Stimulated activated CD8-positive, alpha-beta memory T cell treated with anti-CD3 and anti-CD28 coated beads, Interleukin-12 subunit alpha, Interleukin-12 subunit beta, amount 100 ng/mL, for 24 hours (primary cell): ENCODE data around the gene FGF12.
"Not testable (repeated sequence)": the region's sequence is repeated elsewhere in the genome, so short reads cannot be mapped to it uniquely, and the experiment has no call there.

Source experiments
- DNase-seq: peaks from one replicate; pipeline ENCODE4 v3.0.0-alpha.2; 2020; ENCODE audit errors: extremely low read depth

The FGF12 gene

DNA sequence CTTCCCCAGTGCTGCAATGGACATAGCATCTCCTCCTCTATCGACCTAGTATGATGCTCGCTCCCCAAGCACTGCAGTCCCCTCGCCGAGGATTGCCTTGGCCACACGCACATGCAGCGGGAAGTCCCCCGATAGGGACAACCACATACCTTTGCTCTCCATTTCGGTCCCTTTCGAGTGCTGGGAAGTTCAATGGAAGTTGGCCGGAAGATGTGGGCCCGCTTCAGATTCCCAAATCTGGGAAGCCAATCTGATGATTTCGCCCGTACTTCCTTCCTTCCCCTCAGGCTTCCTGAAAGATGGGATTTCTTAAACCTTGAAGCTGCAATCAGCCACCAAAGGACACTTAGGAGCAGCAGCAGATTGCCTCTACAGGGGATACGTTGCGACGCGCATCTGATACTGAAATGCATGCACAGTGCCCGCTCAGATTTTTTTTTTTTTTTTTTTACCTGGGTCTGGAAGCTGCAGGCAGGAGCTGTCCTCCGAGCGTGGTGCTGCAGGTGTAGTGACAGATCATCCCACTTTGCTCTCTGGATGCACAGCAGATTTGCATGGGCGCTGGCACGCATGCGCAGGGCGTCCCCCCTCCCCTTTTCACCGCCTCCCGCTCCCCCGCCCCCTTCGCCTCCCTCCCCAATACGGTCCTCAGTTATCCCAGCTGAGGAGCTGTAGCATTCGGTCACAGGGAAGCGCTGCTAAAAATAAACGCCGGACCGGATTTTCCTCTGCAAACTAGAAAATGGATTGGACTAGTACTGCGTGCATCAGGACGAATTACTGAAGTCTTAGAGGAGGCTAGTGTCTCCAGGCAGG is at the start of gene FGF12:
Gene FGF12 (minus strand): TSS at position 510 of the 816 bp plus-strand sequence.
- no peak for DNase-seq

DNA sequence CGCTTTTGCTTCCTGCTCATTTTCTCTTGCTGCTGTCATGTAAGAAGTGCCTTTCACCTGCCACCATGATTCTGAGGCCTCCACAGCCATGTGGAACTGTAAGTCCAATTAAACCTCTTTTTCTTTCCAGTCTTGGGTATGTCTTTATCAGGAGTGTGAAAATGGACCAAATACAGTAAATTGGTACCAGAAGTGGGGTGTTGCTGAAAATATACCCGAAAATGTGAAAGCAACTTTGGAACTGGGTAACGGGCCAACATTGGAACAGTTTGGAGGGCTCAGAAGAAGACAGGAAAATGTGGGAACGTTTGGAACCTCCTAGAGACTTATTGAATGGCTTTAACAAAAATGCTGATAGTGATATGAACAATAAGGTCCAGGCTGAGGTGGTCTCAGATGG is 47.0 kb upstream of the FGF12 start:
- not testable (repeated sequence) for DNase-seq

DNA sequence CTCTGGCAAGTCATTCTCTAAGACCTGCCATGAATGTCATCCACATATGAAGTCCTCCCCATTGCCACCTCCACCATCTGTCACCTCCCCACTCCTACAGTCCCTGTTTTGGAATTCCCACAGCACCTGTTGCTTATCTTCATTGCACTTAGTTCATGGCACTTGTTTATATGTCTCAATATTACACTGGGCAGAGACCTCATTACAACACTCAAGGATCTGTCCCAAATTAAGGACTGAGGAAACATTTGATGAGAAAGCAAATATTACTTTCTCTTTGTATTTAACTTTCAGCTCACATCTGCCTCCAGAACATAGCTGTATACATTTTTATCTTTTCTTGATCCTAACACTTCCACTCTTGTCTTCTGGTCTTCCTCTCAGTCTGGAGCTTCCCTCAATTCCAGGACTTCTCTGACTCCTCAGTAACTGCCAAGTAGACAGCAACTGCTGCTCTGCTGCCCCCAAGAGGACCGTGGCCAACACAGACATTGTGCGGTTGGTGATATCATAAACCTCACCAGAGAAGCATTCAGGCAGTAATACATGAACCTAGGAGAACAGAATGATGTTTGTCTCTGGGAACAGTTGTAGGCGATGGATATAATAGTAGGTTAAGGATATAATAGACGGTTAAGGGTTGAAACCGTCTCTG is 45.0 kb upstream of the FGF12 start:
- no peak for DNase-seq

DNA sequence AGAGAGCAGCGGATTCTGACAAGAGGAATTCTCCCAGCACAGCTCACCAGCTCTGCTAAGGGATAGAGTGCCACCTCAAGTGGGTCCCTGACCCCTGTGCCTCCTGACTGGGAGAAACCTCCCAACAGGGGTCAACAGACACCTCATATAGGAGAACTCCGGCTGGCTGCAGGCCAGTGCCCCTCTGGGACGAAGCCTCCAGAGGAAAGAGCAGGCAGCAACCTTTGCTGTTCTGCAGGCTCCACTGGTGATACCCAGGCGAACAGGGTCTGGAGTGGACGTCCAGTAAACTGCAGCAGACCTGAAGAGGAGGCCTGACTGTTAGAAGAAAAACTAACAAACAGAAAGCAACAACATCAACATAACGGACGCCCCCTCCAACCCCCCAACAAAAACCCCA is 31.3 kb upstream of the FGF12 start:
- DNase-seq = no peak

DNA sequence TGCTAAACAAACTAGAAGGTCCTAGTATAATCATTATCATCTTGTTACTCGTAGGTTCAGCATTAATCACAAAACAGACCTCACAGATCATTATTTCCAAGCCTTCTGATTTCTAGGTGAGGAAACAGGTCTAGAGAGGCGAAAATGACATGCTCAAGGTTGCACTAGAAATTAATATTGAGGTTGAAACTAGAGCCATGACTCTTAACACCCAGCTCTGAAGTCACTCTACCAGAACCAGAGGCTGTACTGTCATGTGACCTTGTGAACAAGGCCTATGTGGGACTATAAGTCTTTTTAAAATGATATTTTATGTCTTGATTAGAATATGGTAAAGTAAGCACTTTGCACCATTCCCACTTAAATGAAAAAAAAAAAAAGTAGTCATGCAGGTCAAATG is 23.8 kb upstream of the FGF12 start:
- no peak for DNase-seq

DNA sequence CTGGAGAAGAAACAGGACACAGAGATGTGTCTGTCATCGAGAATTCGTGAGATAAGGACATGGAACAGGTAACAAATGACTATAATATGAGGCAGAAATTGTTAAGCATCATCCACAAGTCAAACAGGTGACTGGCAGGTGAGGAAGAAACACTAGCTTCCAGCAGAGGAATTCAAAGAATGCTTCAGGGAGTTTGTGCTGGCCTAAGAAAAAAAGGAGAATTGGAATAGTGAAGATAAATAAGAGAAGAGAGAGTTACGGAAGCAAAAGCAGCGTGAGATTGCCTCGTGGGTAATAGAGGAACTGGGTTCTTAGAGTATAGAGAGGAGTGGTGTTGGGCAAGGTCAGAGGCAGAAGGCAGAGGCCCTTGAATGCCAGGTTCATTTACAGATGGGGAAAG is 22.9 kb upstream of the FGF12 start:
- DNase-seq = no peak

DNA sequence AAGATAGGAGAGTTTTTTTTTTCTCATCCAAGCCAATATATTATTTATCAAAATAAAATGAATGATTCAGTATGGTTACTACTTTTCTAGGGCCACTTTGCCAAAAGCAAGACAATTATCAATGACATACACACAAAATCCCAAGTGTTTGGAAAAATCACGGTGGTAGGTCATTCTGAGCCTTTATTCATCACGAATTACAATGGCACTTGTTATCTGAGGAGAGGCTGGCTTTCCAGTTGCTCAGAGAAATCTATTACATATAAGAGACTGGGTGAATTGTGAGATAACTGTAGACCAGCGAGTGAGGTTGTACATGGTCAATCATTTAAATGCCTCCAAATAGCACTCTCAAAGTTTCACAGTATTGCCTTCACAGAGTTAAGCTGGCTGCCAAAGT is 20.4 kb upstream of the FGF12 start:
- no peak for DNase-seq

DNA sequence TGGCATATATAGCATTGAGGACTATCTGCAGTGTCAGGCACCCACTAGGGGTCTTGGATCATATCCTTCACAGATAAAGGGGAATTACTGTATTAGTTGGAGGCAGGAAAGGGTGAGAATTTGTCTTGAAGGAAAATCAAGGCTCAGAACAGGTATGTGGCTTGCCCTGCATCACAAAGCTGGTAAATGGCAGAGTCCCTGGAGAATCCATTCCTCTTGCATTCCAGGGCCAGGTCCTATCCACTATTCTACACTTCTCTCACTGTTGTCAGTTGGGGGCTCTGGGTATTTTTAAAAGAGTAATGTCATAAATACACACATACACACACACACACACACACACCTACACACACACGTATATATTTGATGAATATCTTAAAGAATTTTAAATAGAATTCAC is 19.8 kb upstream of the FGF12 start:
- DNase-seq = no peak

DNA sequence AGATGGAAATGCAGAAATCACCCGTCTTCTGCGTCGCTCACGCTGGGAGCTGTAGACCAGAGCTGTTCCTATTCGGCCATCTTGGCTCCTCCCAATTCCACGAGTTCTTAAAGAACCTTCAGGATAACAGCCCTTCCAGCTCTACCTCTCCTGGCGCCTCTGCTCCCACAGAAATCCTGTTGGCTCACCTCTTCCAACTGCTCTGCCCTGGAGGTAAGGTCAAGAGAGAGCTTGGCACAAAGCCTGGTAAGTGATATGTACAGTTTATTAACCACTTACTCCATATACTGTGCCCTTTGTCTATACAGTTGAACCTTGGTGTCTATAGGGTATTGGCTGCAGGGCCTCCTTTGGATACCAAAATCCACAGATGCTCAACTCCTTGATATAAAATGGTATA is 17.8 kb upstream of the FGF12 start:
- no peak for DNase-seq

DNA sequence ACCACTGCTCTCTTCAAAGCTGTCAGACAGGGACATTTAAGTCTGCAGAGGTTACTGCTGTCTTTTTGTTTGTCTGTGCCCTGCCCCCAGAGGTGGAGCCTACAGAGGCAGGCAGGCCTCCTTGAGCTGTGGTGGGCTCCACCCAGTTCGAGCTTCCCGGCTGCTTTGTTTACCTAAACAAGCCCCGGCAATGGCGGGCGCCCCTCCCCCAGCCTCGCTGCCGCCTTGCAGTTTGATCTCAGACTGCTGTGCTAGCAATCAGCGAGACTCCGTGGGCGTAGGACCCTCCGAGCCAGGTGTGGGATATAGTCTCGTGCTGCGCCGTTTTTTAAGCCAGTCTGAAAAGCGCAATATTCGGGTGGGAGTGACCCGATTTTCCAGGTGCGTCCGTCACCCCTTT is 17.3 kb upstream of the FGF12 start:
- not testable (repeated sequence) for DNase-seq

DNA sequence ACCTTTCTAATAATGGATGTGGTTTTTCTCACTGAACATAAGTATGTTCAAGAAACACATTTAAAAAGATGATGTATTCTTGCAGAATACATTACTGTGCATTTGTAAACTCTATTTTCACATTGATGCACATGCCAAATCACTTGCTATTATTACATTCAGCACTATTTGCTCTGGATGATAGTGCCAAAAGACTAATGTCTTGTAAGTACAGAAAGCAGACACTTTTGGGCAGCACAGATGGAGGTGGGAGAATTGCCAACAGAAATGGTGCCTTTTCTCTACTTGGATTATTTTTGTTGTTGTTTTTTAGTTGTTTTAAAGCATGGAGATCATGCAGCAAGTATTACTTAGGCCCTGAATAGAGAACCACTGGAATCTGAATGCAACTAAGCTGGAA is 10.2 kb upstream of the FGF12 start:
- DNase-seq = no peak

DNA sequence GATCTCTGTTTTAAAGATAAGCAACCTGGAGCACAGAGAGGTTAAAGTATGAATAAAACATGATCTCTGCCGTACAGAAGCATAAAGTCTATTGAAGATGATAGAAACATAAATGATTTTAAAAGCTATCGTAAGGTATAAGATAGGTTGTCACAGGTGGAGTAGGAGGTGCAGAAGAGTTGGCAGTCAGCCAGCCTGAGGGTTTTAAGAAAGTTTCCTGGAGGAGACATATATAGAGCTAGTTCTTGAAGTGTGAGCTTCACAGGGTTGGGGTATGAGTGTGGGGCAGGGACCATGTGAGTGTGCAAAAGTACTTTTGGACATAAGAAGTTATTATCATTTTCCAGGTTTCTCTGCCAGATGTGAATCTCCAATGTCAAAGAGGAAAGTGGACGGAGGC is 3.9 kb upstream of the FGF12 start:
- DNase-seq = no peak

DNA sequence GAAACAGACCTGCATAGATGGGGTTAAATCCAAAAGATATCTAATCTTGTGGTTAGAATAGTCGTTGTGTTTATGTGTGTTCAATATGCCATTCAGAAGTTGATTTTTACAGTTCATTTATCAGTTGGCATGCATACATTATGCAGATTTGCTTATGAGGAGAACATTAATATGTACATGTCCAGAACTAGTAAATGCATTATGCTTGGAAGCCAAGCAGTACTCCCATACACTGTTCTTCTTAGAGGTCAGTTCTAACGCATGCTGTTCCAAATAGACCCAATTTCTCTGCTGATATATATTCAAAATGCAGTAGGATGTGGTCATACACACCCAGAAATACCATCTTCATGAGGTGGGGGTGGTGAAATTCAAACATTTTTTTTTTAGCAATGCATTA is 956 bp downstream of the FGF12 start:
- no peak for DNase-seq

DNA sequence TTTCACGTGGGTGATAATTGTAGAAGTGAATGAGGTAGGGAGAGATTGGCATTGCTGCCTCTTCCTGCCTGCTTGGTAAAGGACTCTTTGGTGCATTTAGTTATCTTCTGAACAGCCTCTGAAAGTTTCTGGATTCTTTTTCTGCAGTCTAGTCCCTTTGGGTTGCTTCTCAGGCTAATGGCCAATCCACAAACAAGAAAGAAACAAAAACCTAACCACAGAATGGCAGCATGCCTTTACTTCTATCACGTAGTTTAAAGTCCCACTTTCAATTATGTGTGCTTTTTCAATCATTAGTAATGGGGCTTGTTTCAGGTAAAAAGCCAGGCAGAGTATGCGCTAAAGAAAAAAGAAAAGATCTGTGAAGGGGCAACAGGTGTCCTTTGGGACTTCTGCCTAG is 7.4 kb downstream of the FGF12 start:
- DNase-seq = no peak

DNA sequence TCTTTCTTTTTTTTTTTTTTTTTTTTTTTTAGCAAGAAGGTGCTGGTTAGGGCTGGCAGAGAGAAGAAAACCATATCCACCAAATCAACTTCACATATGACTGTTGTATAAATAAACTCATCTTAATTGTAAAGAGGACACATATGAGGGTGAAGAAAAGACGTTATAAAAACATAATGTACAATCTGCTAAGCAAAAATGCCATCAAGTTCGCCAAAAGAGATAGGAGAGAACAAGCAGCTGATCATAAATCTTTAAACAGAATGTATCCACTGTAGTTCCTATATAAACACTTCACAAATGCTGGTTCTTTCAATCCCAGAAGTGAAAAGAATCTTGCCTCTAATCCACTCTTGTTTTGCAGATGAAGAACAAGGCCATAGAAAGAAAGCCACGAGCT is 9.2 kb downstream of the FGF12 start:
- no peak for DNase-seq

DNA sequence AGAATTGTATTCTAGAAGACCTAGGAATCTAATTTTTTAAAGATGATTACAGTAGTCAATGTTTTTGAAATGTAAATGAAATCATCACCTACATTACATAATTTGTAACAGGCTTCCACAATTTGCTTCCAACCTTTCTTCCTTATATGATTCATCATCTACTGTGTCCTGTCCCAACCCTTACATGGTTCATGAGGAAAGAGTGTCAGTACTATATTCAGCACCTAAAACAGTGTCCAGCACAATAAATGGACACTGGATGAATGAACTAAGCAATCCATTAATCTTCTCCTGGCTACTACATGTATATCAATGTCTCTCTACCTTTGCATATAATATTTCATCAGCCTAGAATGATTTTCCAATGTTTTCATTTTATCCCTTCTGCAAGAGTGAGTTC is 12.2 kb downstream of the FGF12 start:
- DNase-seq = no peak

DNA sequence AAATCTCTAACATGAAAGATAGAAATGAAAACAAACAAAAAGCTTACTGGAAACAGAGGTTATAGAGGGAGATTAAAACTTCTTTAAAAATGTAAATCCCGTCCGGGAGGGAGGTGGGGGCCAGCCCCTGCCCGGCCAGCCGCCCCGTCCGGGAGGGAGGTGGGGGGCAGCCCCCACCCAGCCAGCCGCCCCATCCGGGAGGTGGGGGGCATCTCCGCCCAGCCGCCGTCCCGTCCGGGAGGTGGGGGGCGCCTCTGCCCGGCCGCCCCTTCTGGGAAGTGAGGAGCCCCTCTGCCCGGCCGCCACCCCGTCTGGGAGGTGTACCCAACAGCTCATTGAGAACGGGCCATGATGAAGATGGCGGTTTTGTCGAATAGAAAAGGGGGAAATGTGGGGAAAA is 16.2 kb downstream of the FGF12 start:
- DNase-seq = not testable (repeated sequence)

DNA sequence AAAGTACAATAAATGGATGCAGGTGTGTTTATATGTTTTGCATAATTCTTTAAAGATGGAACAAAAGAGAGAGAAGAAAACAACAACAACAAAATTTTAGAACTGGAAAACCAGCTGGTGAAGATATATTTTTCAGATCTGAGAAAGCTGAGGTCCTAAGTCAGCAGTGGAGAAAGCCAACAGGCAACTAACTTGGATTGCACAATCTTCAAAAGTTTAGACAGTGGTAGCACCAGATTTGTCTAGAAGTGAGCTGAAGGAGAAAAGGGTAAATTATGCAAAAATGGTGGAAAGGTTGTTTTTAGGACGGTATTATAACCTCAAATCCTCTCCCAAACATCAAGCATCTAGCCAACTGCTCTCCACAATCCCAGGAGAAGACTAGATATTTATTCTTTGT is 17.0 kb downstream of the FGF12 start:
- no peak for DNase-seq

DNA sequence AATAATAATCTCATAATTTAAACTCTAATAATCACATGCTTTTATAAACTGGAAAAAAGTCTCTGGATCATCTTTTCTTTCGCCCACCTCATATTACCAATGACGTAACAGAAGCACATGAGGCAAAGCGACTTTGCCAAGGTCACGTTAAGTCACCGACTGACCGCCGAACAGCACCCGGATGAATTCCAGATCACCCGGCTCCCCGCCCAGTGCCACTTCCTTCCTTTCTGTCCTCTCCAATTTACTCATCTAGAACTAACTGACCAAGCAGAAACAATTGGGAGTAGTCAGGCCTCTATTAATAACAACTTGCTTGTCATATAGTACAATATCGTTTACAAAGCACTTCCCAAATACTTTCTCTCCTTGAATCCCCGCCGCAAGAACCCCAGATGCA is 21.1 kb downstream of the FGF12 start:
- DNase-seq = no peak

DNA sequence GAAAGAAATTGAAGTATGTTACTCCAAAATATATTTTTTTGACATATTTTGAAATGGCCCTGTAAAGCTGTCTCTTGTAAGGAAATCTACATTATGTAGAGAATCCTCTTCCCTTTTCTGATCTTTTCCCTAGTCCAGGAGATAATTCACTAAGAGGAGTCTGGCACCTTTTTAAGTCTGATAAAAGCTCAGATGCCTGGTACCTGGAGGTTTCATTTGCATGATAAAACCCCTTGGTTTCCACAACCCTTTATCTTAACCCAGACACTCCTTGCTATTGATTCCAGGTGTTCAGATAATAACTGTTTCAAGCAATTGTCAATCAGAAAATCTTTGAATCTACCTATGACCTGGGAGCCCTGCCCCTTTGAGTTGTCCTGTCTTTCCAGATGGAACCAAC is 26.5 kb downstream of the FGF12 start:
- DNase-seq = no peak

DNA sequence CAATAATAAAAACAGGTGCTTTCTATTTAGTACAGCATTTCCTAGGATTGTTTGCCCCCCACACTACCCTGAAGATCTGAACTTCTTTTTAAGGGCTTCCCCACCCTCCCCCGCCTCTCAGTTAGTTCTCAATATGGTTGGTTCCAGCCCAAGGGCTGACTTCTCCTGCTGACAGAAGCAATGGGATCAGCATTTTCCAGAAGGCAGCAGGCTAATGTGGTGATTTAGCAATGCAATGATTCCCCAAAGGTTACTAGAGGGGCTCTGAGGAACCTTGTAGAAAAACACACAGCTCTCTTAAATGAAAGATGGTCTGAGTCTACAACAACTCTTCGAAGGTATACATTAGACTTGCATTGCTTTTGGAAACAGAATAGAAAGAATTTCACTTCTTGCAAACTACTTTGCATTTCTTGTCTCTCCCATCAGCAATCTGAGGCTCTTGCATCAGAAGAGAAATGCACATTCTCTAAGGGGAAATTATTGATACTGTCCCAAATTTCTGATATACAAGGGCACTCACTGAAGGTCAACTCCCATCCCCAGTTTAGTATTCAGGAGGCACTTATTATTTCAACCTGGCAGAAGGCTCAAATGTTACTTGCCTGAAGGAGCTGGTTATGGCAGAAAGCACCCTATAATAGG is 30.3 kb downstream of the FGF12 start:
- DNase-seq = no peak

DNA sequence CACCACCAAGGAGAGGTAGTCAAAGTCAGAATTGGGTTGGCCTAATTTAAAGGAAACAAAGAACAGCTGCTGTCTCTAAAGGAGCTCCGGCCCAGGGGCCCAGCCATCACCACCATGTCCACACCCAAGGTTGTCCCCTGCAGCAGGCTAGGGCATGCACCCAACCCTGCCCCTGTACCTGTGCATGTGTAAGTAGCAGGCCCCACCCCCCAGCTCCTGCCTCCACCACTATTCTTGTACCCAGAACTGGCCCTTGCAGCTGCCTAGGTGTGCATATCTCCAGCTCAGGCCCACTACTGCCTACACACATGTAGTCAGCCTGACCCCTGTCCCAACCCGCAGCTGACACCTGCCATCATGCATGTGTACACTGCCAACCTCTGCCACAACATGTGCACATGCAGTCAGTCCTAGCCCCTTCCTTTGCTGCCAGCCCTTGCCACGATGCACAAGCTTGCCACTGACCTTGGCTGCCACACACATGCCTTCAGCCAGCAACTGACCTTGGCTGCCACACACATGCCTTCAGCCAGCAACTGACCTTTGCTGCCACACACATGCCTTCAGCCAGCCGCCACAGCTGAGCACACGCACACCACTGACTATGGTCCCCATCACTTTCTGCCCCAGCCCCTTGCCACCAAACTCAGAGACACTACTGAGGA is 39.7 kb downstream of the FGF12 start:
- DNase-seq = no peak

DNA sequence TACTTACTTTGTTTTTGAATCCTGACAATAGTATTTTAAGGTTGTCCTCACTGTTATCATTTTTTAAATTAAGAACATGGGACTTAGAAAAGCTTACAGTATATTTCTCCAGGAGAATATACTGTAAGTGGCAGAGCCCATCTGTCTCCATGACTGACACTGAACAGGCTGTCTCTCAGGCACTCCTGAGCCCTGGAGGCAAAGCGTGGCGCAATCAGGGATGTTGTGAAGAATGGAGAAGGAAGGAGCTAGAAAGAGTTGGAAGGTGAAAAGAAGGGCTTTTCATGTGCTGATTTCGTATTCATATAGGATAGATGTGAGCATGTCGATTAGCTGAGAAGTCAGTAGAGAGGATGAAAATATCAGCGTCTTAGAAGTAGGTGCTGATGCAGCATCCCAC is 41.5 kb downstream of the FGF12 start:
- DNase-seq = no peak
